Activated naive CD4-positive, alpha-beta T cell (primary cell): ENCODE data around the gene ZNRF1.

Source experiments
- DNase-seq, 4 experiments: peaks; one replicate each; lab custom pipeline; 2025; lab: John Stamatoyannopoulos, UW

ZNRF1 gene

GRCh38 chr16:75062135-75062975 lies 63.5 kb downstream of the ZNRF1 start:
- no peak for DNase-seq

GRCh38 chr16:75062976-75063346 lies 64.1 kb downstream of the ZNRF1 start:
- no peak for DNase-seq

- DNase-seq: no peak
These were observed 64.8 kb downstream of the ZNRF1 start for GRCh38 chr16:75063549-75064088.

- DNase-seq: no peak
These were observed 65.8 kb downstream of the ZNRF1 start for GRCh38 chr16:75064403-75065148.

DNA sequence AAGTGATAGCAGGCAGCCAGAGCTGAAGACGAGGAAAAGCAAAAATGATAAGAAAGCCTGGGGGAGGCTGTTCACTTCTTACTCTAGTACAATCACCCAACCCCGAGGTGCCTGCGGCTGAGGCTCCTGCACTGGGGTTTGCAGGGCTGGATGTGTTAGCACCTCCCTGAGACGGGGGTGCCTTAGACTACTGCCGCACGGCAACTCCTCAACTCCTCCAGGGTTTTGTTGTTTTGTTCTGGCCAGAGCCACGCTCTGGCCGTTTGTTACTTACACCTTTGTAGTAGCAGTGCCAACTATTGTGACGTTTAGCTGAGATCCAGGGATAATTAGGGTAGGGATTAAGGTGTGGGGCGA lies 66.3 kb downstream of the ZNRF1 start:
- DNase-seq: peak in 2 of 4 experiments; percentile 6 to 39

DNA sequence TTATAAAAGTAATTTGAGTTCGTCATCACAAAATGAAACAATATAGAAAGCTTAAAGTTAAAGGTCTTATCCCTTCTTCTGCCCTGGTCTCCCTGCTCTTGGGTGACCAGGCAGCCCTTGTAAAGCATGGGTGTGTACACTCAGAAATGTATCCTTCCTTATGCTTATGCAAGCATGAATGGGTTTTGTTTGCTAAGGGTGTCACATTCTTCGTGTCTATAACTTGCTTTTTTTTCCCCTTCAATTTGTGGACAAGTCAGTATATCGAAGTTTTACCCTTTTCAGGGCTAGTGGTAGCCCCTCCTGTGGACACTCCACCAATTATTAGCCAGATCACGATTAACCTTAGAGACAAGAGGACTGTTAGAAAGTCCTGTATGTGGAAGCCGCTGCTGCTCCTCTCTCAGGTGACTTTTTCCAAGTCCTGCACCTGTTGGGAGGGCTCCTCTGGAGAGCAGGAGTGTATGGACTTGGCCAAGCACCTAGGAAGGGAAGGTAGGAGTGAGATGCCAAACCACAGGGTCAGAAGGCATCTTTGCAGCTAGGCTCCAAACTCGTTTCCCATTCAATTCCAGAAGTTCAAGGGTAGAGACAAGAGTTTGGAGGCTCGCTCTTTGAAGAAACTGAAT lies 66.8 kb downstream of the ZNRF1 start:
- no peak for DNase-seq

DNA sequence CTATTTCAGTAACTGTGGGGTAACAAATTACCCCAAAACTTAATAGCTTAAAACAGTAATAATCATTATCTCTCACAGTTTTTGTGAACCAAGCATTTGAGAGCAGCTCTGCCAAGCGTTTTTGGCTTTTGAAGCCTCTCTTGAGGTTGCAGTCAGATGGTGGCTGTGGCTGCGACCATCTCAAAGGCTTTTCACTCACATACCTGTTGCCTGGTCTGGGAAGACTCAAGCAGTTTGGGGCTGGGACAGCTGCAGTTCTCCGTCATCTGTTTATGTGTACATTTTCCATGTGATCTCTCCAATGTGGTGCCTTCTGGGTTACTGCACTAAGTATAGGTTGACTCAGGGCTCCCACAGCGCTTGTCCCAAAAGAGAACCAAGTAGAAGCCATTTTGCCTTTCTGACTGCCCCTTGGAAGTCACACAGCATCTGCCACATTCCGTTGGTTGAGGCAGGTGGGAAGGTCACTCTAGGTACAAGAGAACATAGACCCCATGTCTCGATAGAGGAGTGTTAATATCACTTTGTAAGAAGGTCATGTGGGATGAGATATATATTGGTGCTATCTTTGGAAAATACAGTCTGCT lies 68.1 kb downstream of the ZNRF1 start:
- DNase-seq: no peak

DNA sequence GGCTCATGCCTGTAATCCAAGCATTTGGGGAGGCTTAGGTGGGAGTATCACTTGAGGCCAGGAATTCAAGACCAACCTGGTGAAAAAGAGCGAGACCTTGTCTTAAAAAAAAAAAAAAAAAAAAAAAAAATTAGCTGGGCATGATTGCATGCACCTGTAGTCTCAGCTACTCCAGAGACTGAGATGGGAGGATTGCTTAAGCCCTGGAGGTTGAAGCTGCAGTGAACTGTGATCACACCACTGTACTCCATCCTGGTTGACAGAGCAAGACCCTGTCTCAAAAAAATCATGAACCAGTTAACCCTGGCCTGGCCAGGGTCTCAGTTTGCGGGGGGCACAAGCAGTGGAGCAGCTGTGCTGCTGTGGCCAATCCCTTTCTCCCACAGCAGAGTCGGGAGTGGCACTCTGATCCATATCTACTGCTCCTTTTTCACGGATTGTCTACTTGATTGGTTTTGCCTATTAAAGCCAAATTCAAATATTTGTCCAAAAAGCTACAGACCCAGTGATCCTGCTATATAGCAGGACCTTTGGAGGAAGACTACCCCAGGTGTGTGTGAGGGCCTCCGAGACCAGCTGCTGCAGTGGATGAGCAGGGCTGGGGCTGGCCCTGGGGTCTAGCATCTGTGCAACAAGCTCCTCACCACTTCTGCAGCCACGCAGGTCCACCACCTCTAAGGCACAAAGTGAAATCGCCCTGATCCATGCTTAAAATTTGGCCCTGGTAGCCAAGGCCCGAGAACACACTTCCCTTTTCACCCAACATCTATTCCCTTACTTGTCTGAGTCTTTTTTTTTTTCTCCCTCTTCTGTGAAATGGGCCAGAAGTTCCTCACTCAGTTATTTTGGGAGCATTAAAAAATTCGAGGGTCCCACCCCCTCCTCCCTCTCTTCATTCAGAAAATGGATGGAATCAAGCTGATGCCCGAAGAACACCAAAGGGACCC lies 69.5 kb downstream of the ZNRF1 start:
- no peak for DNase-seq

GRCh38 chr16:75070012-75070841 lies 71.4 kb downstream of the ZNRF1 start:
- no peak for DNase-seq

- no peak for DNase-seq
These were observed 72.8 kb downstream of the ZNRF1 start for GRCh38 chr16:75071621-75072020.

DNA sequence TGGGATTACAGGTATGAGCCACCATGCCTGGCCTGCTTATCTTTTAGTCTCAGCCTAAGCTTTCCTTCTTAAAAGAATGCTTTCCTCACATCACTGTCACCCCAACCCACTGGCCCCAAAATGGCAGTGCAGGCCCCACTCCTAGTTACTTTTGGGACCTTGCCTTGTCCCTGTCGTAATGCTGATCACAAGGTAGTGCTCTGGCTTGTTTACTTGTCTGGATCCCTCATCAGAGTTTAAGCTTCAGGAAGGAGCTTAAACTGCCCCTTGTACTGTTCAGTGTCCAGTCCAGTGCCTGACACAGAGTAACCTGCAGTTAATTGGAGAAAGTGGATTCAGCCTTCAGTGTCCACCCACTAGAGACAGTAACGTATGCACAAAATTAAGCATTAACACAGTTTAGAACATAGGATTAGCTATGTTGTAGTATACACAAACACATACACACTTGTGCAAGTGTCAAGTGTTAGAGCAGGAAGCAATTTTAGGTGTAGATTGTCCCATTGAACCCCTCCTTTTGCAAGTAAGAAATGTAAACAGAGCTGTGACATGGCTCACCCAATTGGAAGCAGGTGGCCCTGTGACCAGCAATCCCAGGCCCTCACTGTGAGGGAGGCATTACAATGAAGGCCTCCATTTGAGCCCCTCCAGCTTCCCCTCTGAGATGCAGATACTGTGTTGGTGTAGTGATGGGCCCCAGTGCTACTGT lies 73.6 kb downstream of the ZNRF1 start:
- no peak for DNase-seq

DNA sequence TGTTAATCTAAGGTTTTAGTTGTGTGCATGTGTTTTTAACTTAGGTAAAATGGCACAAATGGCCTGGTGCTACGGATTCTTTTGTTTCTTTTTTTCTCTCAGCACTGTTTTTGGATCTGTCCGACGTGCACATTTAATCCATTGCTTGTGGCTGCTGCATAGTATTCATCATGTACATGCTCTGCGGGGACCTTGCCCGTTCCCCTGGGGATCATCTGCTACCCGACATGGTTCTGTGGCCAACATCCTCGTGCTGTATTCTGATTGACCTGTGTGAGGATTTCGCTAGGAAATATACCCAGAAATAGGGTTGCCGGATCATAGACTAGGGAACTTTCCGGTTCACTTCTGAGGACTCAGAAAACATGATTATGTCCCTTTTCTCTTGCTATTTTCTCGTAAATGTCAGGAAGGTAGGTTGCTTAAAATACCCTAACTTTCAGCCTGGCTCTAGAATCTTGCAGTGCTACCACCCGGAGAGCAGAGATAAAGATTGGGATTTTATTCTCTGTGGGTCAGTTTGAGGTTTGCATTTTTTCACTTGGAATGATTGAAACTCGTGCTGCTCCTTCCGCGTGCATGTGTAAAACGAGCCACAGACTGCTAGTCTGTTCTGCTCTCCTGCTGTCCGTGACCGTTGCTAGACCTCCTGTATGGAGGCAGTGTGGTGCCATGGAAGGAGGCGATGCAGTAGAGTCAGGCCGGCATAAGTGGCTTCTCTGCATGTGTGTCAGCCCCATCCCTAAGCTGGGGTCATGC lies 74.9 kb downstream of the ZNRF1 start:
- DNase-seq: no peak

DNA sequence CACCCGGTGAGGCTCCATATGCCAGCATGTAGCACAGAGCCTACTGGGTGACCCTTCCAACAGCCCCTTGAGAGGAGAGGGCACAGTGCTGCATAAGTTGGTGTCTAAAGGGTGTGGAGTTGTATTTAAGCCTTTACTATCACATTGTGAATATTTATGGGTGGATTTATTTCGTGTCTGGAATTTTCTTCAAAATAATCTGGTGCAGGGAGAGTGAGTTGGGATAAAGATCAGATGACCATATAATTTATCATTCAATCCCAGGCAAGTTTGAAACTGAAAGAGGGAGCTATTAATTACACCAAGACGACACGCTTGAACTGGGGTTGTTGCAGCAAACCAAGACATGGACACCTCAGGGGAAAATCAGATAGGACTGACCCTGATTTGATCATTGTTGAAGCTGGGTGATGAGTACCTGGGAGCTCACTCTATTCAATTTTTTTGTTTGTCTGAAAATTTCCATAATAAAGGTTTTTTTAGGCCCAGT lies 75.5 kb downstream of the ZNRF1 start:
- DNase-seq: no peak

DNA sequence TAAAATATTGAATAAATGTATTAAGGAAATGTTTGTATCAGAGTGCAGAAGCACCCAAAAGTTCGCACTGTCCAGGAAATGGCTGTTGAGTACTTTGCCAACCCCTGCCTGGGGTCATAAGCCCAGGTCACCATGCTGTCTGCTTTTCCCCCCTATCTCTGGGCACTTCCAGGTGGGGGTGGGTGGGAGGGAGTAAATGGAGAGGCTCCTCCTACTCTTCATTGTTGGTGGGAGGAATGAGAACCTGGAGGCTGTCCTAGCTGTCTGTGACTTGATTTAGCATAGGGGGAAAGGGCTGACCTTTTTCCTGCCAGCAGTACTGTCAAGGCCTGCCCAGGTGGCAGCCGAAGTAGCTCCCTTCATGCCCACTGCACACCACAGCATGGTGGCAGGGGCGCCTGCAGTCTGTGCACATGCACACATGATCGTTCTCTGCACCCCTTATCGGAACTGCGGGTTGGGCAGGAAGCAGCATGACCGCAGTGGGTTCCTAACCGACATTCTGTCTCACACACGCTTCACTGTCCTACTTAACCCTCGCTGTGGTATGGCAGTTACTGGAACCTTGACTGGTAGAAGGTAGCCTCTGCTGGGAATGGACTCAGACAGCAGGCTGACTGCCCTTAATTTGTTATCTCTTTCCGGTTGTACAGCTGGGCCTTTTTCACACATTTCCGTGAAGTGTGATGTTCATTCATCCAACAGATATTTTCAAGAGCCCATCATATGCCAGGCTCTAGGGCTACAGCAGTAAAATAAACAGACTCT lies 76.3 kb downstream of the ZNRF1 start:
- DNase-seq: peak in 2 of 4 experiments; percentile 64 to 71

DNA sequence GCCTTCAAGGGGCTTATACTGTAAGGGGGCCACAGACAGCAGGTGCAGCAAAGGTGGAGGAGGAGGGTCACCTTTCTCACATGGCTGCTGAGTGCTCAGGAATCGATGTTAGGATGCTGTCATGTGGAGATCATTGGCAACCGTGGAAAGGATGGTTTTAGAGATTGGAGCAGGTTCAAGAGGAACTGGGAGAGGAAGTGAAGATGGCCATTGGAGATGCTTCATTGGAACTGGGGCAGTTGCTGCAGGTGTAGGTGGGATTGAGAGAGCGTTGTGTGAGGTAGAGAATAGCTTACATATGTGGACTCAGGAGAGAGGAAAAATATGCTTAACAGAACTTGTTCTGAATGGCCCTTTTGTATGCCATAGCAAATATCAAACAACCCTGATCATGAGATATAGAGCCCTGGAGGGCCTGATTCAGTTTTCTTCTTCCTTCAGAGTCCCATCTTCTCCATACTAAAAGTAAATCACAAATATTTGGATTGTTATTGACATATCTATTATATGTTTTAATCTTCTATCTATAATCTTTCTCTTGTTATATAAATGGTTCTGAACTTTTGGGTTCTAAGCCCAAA lies 77.0 kb downstream of the ZNRF1 start:
- no peak for DNase-seq

- DNase-seq: no peak
These were observed 80.1 kb downstream of the ZNRF1 start for GRCh38 chr16:75078886-75079285.

DNA sequence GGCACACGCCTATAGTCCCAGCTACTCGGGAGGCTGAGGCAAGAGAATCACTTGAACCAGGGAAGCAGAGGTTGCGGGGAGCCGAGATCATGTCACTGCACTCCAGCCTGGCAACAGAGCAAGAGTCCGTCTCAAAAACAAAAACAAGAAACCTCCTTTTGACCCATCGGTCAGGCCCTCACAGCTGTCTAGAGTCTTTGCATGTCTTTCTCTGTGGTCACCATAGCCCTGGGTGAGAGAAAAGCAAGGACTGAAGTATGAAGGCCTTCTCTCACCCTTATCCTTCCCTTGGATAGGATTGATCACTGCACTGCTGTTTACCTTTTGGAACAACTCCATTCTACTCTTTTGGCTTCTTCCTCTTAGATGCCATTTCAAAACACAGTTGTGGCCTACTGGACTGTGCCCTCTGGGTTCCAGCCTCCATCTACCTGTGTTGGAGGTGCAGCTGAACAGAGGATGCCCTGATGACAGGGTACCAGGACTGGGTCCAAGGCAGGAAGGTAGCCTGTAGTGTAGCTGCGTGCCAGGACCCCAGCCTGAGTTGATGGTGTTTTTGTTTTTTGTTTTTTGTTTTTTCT lies 80.6 kb downstream of the ZNRF1 start:
- DNase-seq: no peak
